Lower lobe of right lung (tissue), 2 donors: ENCODE results near the gene CCDC85C. TPM values are rescaled to one million over a fixed set of nuclear protein-coding genes. Genes with fewer than 3 reads are reported as not detected.

Experiments used
- ATAC-seq, 2 donors: fragments of 200-7000 bp; cut with Tn5 transposase; one replicate each; pipeline ENCODE4 v1.9.1; 2020 to 2022; ENCODE audit warnings: mild to moderate bottlenecking in 2 of 2, moderate library complexity in 2 of 2
- DNase-seq: peaks from one replicate; pipeline ENCODE4 v3.0.0-alpha.2; 2020
- H3K27ac ChIP-seq: fragments of 200-600 bp; one replicate; pipeline ENCODE4 v1.8.0; 2022
- H3K27me3 ChIP-seq: fragments of 200-600 bp; one replicate; pipeline ENCODE4 v1.8.0; 2022; ENCODE audit warnings: low read depth
- H3K36me3 ChIP-seq: fragments of 200-600 bp; one replicate; pipeline ENCODE4 v1.8.0; 2022; ENCODE audit warnings: mild to moderate bottlenecking
- H3K4me1 ChIP-seq: fragments of 200-600 bp; one replicate; pipeline ENCODE4 v1.8.0; 2022
- H3K4me3 ChIP-seq: fragments of 200-600 bp; one replicate; pipeline ENCODE4 v1.8.0; 2022; ENCODE audit warnings: mild to moderate bottlenecking
- H3K9me3 ChIP-seq: fragments of 200-600 bp; one replicate; pipeline ENCODE4 v1.8.0; 2022
- CTCF ChIP-seq: fragments of 200-600 bp; IDR thresholded peaks from one replicate; pipeline ENCODE4 v1.8.0; 2022; ENCODE audit warnings: antibody characterized with exemption, mild to moderate bottlenecking
- intact Hi-C: fragments of 100-400 bp; cut with DNase I; formaldehyde crosslinking; loops from one replicate; pipeline ENCODE4 v1.11.0; 2022
- total RNA-seq: library from RNA; stranded (reverse); fragmentation: NEBNext Ultra II Directional; extraction: Animal tissue kit (Norgen Biotek cat#: 25700); gene quantifications from one replicate; pipeline ENCODE4 v1.2.1, GENCODE V29; 2021
- donor health status: DM: no; HTN: yes; CAD: no; lungs with severe emphysema.

Gene CCDC85C
- total RNA-seq, 1 donor from 2014 or later, result 15.3 TPM

GRCh38 chr14:99575043-99576023 lies 28.7 kb downstream of the CCDC85C start:
- peak; percentile 11 for TF ChIP-seq CTCF
- intact Hi-C loops, result no loop called here

GRCh38 chr14:99574099-99574880 lies 29.7 kb downstream of the CCDC85C start:
- no peak for TF ChIP-seq CTCF
- peak overlapping the region; percentile 78 for H3K27ac ChIP-seq
- H3K4me3 ChIP-seq, result no peak overlapping the region
- intact Hi-C loops, result no loop called here
- H3K36me3 ChIP-seq, result no peaks in the 10 kb centered on the region
- H3K9me3 ChIP-seq, result no peaks in the 10 kb centered on the region
- H3K27me3 ChIP-seq, result no peaks in the 10 kb centered on the region
- peaks cover 83% of the 10 kb centered on the region for H3K4me1 ChIP-seq
- DNase-seq (peak; percentile 64), ATAC-seq (peak; percentile 60 to 73)

More at GRCh38 chr14:99575043-99576023, 28.7 kb downstream of the CCDC85C start:
- Histone ChIP-seq H3K4me3 (no peak overlapping the region), H3K9me3 (no peaks in the 10 kb centered on the region), H3K4me1 (peaks cover 86% of the 10 kb centered on the region), H3K27ac (peak overlapping the region; percentile 78), H3K36me3 (no peaks in the 10 kb centered on the region), H3K27me3 (no peaks in the 10 kb centered on the region)
- ATAC-seq, result peak; percentile 71 to 73
- peak; percentile 89 for DNase-seq

- H3K27ac ChIP-seq, result peak overlapping the region; percentile 78
- no peak overlapping the region for H3K4me3 ChIP-seq
- no peaks in the 10 kb centered on the region for H3K27me3 ChIP-seq
- DNase-seq (no peak), ATAC-seq (no peak)
- peaks cover 83% of the 10 kb centered on the region for H3K4me1 ChIP-seq
- no peak for TF ChIP-seq CTCF
- intact Hi-C loops, result no loop called here
- H3K36me3 ChIP-seq, result no peaks in the 10 kb centered on the region
- H3K9me3 ChIP-seq, result no peaks in the 10 kb centered on the region
Observed at GRCh38 chr14:99573436-99574098, 30.4 kb downstream of the CCDC85C start.

GRCh38 chr14:99573000-99573330 lies 31.0 kb downstream of the CCDC85C start:
- intact Hi-C loops, result no loop called here
- Histone ChIP-seq H3K9me3 (no peaks in the 10 kb centered on the region), H3K36me3 (no peaks in the 10 kb centered on the region), H3K27me3 (no peaks in the 10 kb centered on the region), H3K4me1 (peaks cover 82% of the 10 kb centered on the region), H3K4me3 (no peak overlapping the region), H3K27ac (no peak overlapping the region)
- no peak for TF ChIP-seq CTCF
- DNase-seq (no peak), ATAC-seq (no peak)
